HepG2 (cell line): Measurements from ENCODE around the gene CA6. TPM values are rescaled to one million over a fixed set of nuclear protein-coding genes. Genes with fewer than 3 reads are reported as not detected.
A peak's percentile ranks its signal among the peaks of the same experiment; 100 is the strongest.
"Not testable (repeated sequence)": the region's sequence is repeated elsewhere in the genome, so short reads cannot be mapped to it uniquely, and the experiment has no call there.

Source experiments
- ATF3 ChIP-seq: sonication (generic); formaldehyde crosslinking; IDR thresholded peaks from 2 replicates; pipeline ENCODE4 v1.4.0; 2020; ENCODE audit warnings: missing genetic modification reagents
- FOXP4 ChIP-seq: sonication (generic); formaldehyde crosslinking; IDR thresholded peaks from 2 replicates; pipeline ENCODE4 v1.4.0; 2020; ENCODE audit warnings: missing genetic modification reagents
- HDAC2 ChIP-seq: sonication (generic); formaldehyde crosslinking; IDR thresholded peaks from 2 replicates; pipeline ENCODE4 v1.4.0; 2020; ENCODE audit warnings: missing genetic modification reagents
- HOXA3 ChIP-seq: sonication (generic); formaldehyde crosslinking; IDR thresholded peaks from 2 replicates; pipeline ENCODE4 v1.5.0; 2020; ENCODE audit warnings: missing genetic modification reagents
- NR2F6 ChIP-seq, 2 experiments: IDR thresholded peaks; 2 replicates each; pipeline ENCODE4 v1.6.1; 2016; ENCODE audit warnings: antibody characterized with exemption in 1 of 2, mild to moderate bottlenecking in 1 of 2
- SOX13 ChIP-seq, 3 experiments: fragments of 450-650 bp in 1 of 3; sonication (generic) in 1 of 3; formaldehyde crosslinking in 1 of 3; IDR thresholded peaks in 2 of 3; conservative IDR thresholded peaks in 1 of 3; 2 replicates each; pipeline versions ENCODE4 v1.5.0 to v1.6.1; 2016 to 2020; ENCODE audit warnings: antibody characterized with exemption in 1 of 3, mild to moderate bottlenecking in 1 of 3, missing compliant biosample characterization in 1 of 3, missing genetic modification reagents in 1 of 3, moderate library complexity in 1 of 3
- TBX2 ChIP-seq: sonication (generic); formaldehyde crosslinking; IDR thresholded peaks from 2 replicates; pipeline ENCODE4 v1.5.0; 2020; ENCODE audit warnings: missing genetic modification reagents, mild to moderate bottlenecking, borderline replicate concordance
- TCF12 ChIP-seq, 2 experiments: fragments of 450-650 bp in 1 of 2; sonication (generic) in 1 of 2; formaldehyde crosslinking in 1 of 2; IDR thresholded peaks; 2 replicates each; pipeline versions ENCODE4 v1.6.1 to v1.8.0; 2017 to 2022; ENCODE audit warnings: antibody characterized with exemption in 1 of 2, mild to moderate bottlenecking in 1 of 2, missing genetic modification reagents in 1 of 2, moderate library complexity in 1 of 2
- YEATS4 ChIP-seq: sonication (generic); formaldehyde crosslinking; IDR thresholded peaks from 2 replicates; pipeline ENCODE4 v1.4.0; 2020; ENCODE audit warnings: missing genetic modification reagents, borderline replicate concordance
- YY1 ChIP-seq: IDR thresholded peaks from 2 replicates; pipeline ENCODE4 v1.6.1; 2011; ENCODE audit warnings: low read length, low read depth, moderate library complexity, mild to moderate bottlenecking; ENCODE audit not compliant: insufficient read depth, insufficient replicate concordance
- ZFY ChIP-seq: sonication (generic); formaldehyde crosslinking; IDR thresholded peaks from 2 replicates; pipeline ENCODE4 v1.4.0; 2020; ENCODE audit warnings: missing genetic modification reagents
- ZNF605 ChIP-seq: sonication (generic); formaldehyde crosslinking; IDR thresholded peaks from 2 replicates; pipeline ENCODE4 v1.8.0; 2022; ENCODE audit warnings: mild to moderate bottlenecking, missing genetic modification reagents
- ZNF687 ChIP-seq: sonication (generic); formaldehyde crosslinking; IDR thresholded peaks from 2 replicates; pipeline ENCODE4 v1.5.1; 2020; ENCODE audit warnings: mild to moderate bottlenecking, missing genetic modification reagents, moderate library complexity
- ZNF891 ChIP-seq: sonication (generic); formaldehyde crosslinking; IDR thresholded peaks from 2 replicates; pipeline ENCODE4 v1.5.0; 2020; ENCODE audit warnings: mild to moderate bottlenecking, missing genetic modification reagents
- polyA plus RNA-seq, 8 experiments: library from polyadenylated mRNA; depleted of rRNA in 3 of 8; stranded (reverse) in 7 of 8; unstranded in 1 of 8; fragments of >200 nt; fragmentation: Illumina TruSeq in 4 of 8; extraction: Trizol in 4 of 8; gene quantifications; 2 replicates each; pipeline versions ENCODE4 v1.2.1 to v1.2.3, GENCODE V29; 2011 to 2016; ENCODE audit warnings: low read depth in 4 of 8, missing spikeins in 1 of 8, mixed read lengths in 1 of 8; ENCODE audit not compliant: insufficient read depth in 1 of 8
- total RNA-seq, 5 experiments: library from RNA; depleted of rRNA; stranded (reverse); fragments of >200 nt; fragmentation: Illumina TruSeq; extraction: Trizol; gene quantifications; 2 replicates each; pipeline ENCODE4 v1.2.3, GENCODE V29; 2016; ENCODE audit warnings: low read depth in 1 of 5
- TF ChIP-seq, protein P1 (sequence below), 2 experiments: sonication (generic) in 1 of 2; formaldehyde crosslinking in 1 of 2; IDR thresholded peaks; 2 replicates each; pipeline versions ENCODE4 v1.4.0 to v1.6.1; 2018 to 2020; ENCODE audit warnings: missing genetic modification reagents in 2 of 2, borderline replicate concordance in 1 of 2, low read depth in 1 of 2, mild to moderate bottlenecking in 1 of 2, missing biosample characterization in 1 of 2
- TF ChIP-seq, protein P2 (sequence below): IDR thresholded peaks from 2 replicates; pipeline ENCODE4 v1.6.1; 2016

The CA6 gene
- total and polyA plus RNA-seq, 2 of the 13 experiments (the other 11 are each of a cell fraction or from before 2014, with no cell fraction given) = not detected

DNA sequence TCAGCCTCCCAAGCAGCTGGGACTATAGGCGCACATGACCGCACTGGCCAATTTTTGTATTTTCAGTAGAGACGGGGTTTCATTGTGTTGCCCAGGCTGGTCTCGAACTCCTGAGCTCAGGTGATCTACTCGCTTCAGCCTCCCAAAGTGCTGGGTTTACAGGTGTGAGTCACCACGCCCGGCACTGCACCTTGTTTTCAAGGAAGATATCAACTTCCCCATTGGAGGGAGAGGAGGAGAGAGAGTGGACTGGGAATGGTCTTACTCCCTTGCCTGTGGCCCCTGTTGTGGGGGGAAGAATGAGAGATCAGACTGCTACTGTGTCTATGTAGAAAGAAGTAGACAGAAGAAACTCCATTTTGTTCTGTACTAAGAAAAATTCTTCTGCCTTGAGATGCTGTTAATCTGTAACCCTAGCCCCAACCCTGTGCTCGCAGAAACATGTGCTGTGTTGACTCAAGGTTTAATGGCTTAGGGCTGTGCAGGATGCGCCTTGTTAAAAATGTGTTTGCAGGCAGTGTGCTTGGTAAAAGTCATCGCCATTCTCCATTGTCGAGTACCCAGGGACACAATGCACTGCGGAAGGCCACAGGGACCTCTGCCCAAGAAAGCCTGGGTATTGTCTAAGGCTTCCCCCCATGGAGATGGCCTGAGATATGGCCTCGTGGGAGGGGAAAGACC lies 56.0 kb downstream of the CA6 start (continued):
- TF ChIP-seq HDAC2 (CRISPR knock-in tag) (peak; percentile 42; the same call in 1 of the 2 replicates), TCF12 (CRISPR knock-in tag; IDR thresholded peaks at IDR 0.05) (0 out of 2 replicates have a peak, but pooled peaks have one; percentile 44), ZNF605 (0 out of 2 replicates have a peak, but pooled peaks have one; percentile 63), HOXA3 (peak; percentile 43; the same call in 1 of the 2 replicates), ATF3 (CRISPR knock-in tag) (0 out of 2 replicates have a peak, but pooled peaks have one; percentile 21), YEATS4 (0 out of 2 replicates have a peak, but pooled peaks have one; percentile 23), FOXP4 (peak; percentile 57; the same call in 1 of the 2 replicates), YY1 (peak; percentile 16), NR2F6 (CRISPR knock-in tag; IDR thresholded peaks at IDR 0.05) (0 out of 2 replicates have a peak, but pooled peaks have one; percentile 7), ZNF891 (CRISPR knock-in tag) (0 out of 2 replicates have a peak, but pooled peaks have one; percentile 29), ZNF687 (CRISPR knock-in tag) (peak; percentile 47), TBX2 (CRISPR knock-in tag) (peak; percentile 30; the same call in 1 of the 2 replicates), ZFY (0 out of 2 replicates have a peak, but pooled peaks have one; percentile 39), SOX13 (CRISPR knock-in tag; conservative IDR thresholded peaks at IDR 0.05 in 1 of 2, IDR thresholded peaks at IDR 0.05 in 1 of 2) (peak in 1 of 2 experiments; percentile 62; a peak in 1 of 4 replicates)
- not testable (repeated sequence) for TF ChIP-seq TCF12, NR2F6, SOX13 (IDR thresholded peaks at IDR 0.05)
- TF ChIP-seq, protein P1, sequence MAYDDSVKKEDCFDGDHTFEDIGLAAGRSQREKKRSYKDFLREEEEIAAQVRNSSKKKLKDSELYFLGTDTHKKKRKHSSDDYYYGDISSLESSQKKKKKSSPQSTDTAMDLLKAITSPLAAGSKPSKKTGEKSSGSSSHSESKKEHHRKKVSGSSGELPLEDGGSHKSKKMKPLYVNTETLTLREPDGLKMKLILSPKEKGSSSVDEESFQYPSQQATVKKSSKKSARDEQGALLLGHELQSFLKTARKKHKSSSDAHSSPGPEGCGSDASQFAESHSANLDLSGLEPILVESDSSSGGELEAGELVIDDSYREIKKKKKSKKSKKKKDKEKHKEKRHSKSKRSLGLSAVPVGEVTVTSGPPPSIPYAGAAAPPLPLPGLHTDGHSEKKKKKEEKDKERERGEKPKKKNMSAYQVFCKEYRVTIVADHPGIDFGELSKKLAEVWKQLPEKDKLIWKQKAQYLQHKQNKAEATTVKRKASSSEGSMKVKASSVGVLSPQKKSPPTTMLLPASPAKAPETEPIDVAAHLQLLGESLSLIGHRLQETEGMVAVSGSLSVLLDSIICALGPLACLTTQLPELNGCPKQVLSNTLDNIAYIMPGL (CRISPR knock-in tag; IDR thresholded peaks at IDR 0.05; ENCODE audit: borderline replicate concordance in 1 of 2, low read depth in 1 of 2) = 0 out of 4 replicates have a peak, but pooled peaks of 1 of the 2 experiments have one; percentile 20
- TF ChIP-seq, protein P2, sequence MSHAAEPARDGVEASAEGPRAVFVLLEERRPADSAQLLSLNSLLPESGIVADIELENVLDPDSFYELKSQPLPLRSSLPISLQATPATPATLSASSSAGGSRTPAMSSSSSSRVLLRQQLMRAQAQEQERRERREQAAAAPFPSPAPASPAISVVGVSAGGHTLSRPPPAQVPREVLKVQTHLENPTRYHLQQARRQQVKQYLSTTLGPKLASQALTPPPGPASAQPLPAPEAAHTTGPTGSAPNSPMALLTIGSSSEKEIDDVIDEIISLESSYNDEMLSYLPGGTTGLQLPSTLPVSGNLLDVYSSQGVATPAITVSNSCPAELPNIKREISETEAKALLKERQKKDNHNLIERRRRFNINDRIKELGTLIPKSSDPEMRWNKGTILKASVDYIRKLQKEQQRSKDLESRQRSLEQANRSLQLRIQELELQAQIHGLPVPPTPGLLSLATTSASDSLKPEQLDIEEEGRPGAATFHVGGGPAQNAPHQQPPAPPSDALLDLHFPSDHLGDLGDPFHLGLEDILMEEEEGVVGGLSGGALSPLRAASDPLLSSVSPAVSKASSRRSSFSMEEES = 0 out of 2 replicates have a peak, but pooled peaks have one; percentile 22
